Fibroblast of lung (primary cell): ENCODE results near the gene KLC4.

Experiments used
- EZH2 ChIP-seq: IDR thresholded peaks from 2 replicates; pipeline ENCODE4 v1.5.1; 2012; ENCODE audit warnings: low read length, control low read depth, mild to moderate bottlenecking; ENCODE audit errors: missing control alignments
- TF ChIP-seq, protein P1 (sequence below), 2 donors: IDR thresholded peaks in 1 of 2; conservative IDR thresholded peaks in 1 of 2; 1 replicate in 1 of 2; 2 replicates in 1 of 2; pipeline ENCODE4 v1.5.1; 2011 to 2012; ENCODE audit warnings: low read length in 2 of 2, control low read depth in 1 of 2, inconsistent platforms in 1 of 2, low read depth in 1 of 2, mild to moderate bottlenecking in 1 of 2

DNA sequence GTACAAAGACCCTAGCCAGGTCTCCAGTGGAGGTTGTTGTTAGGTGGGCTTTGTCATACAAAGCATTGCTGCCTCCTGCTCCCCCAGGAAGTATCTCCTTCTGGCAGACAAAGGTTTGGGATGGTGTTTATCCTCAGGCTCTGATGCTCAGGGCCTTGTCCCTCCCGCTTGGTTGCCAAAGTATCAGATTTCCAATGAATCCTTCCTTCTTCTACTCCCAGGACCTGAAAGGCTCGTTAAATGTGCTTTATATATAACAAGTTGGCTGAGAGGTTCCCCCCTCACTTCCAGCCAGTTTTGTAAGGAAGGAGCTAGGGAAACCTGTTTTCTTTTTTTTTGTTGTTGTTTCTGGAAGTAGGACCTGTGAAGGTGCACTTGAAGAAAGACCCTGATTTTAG is 31.1 kb downstream of the KLC4 start:
- TF ChIP-seq, protein P1, sequence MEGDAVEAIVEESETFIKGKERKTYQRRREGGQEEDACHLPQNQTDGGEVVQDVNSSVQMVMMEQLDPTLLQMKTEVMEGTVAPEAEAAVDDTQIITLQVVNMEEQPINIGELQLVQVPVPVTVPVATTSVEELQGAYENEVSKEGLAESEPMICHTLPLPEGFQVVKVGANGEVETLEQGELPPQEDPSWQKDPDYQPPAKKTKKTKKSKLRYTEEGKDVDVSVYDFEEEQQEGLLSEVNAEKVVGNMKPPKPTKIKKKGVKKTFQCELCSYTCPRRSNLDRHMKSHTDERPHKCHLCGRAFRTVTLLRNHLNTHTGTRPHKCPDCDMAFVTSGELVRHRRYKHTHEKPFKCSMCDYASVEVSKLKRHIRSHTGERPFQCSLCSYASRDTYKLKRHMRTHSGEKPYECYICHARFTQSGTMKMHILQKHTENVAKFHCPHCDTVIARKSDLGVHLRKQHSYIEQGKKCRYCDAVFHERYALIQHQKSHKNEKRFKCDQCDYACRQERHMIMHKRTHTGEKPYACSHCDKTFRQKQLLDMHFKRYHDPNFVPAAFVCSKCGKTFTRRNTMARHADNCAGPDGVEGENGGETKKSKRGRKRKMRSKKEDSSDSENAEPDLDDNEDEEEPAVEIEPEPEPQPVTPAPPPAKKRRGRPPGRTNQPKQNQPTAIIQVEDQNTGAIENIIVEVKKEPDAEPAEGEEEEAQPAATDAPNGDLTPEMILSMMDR (conservative IDR thresholded peaks at IDR 0.05 in 1 of 2, IDR thresholded peaks at IDR 0.05 in 1 of 2; ENCODE audit: low read depth in 1 of 2, low read length in 2 of 2): no peak
- no peak for TF ChIP-seq EZH2
